ENCODE measurements around the gene CAMK1D.

The CAMK1D gene

DNA sequence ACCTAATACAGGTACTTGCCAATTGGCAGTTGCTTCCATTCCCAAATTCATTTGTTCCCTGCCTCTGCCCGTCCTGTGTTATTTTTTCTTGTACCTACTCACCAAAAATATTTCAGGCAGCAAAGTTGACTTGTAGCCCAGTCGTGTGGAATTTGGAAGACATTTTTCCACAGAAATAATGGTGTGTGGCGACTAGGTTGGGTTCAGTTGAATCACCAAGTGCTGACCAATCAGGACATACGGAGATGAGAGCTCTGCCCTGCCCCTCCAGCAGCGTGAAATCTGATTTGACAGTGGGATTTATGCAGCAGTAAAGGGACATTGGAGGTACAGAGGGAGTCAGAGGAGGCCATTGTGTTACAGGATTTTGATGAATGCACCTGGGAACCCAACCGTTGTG, 435.3 kb downstream of the CAMK1D start:
- TF ChIP-seq, protein P1, sequence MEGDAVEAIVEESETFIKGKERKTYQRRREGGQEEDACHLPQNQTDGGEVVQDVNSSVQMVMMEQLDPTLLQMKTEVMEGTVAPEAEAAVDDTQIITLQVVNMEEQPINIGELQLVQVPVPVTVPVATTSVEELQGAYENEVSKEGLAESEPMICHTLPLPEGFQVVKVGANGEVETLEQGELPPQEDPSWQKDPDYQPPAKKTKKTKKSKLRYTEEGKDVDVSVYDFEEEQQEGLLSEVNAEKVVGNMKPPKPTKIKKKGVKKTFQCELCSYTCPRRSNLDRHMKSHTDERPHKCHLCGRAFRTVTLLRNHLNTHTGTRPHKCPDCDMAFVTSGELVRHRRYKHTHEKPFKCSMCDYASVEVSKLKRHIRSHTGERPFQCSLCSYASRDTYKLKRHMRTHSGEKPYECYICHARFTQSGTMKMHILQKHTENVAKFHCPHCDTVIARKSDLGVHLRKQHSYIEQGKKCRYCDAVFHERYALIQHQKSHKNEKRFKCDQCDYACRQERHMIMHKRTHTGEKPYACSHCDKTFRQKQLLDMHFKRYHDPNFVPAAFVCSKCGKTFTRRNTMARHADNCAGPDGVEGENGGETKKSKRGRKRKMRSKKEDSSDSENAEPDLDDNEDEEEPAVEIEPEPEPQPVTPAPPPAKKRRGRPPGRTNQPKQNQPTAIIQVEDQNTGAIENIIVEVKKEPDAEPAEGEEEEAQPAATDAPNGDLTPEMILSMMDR (IDR thresholded peaks at IDR 0.05; ENCODE audit: unreplicated experiment in 3 of 3) = no peak
- Mint-ChIP-seq H3K4me1 (peaks cover 50% of the 10 kb centered on the region), H3K9me3 (no peaks in the 10 kb centered on the region), H3K36me3 (ENCODE audit: low read depth) (peaks cover 4% of the 10 kb centered on the region), H3K4me3 (peak overlapping the region in 1 of 3 experiments; percentile 34), H3K27ac (peak overlapping the region; percentile 15 to 61 (median 37)), H3K27me3 (ENCODE audit: low read depth) (peaks cover 3% of the 10 kb centered on the region)

DNA sequence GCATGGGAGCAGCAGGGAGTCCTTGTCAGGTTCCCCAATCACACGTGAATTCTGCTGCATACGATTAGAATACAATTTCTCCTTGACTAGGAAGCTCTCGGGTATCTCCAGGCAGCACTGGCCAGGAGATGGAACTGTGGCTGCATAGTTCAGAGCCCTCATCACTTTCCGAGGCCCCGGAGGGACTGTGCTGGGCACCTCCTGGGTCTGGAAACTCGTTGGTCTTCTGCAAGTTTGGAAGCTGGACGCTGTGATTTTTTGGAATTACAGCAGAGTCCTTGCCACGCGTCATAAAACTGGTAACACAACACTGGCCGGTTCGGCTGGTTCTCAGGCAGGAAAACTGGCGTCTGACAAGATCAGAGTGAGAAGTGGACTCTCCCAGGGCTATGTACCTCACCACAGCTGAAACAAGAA, 436.1 kb downstream of the CAMK1D start:
- H3K27me3 Mint-ChIP-seq (ENCODE audit: low read depth) = peaks cover 3% of the 10 kb centered on the region
- peak overlapping the region in 1 of 3 experiments; percentile 15 for H3K4me3 Mint-ChIP-seq
- H3K27ac Mint-ChIP-seq = peak overlapping the region; percentile 28 to 88 (median 61)
- no peaks in the 10 kb centered on the region for H3K9me3 Mint-ChIP-seq
- TF ChIP-seq, protein P1 (IDR thresholded peaks at IDR 0.05; ENCODE audit: unreplicated experiment in 3 of 3) = no peak
- peaks cover 6% of the 10 kb centered on the region for H3K36me3 Mint-ChIP-seq (ENCODE audit: low read depth)
- H3K4me1 Mint-ChIP-seq = peaks cover 47% of the 10 kb centered on the region

DNA sequence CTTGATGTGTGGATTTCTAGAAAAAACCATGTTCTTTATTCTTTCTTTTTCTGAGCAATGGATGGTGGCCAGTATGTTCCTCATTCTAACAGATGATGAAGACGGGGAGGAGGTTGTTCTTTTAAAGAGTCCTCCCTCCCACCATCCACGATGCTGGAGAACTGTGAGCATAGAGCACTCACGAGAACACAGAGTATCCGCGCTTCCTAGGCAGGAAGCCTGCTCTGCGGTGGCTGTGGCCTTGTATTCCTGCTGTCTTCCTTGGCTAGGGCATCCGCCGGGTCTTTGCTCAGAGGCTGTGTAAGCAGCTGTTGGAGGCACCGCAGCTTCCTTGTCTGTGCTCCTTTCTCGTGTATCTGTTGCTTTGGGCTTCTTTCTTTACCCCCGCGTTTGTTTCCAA, 437.9 kb downstream of the CAMK1D start:
- H3K4me1 Mint-ChIP-seq = peaks cover 30% of the 10 kb centered on the region
- H3K4me3 Mint-ChIP-seq = no peak overlapping the region
- H3K27me3 Mint-ChIP-seq (ENCODE audit: low read depth) = no peaks in the 10 kb centered on the region
- peak overlapping the region in 2 of 3 experiments; percentile 10 to 61 for H3K27ac Mint-ChIP-seq
- TF ChIP-seq, protein P1 (IDR thresholded peaks at IDR 0.05; ENCODE audit: unreplicated experiment in 3 of 3) = no peak
- H3K36me3 Mint-ChIP-seq (ENCODE audit: low read depth) = peaks cover 8% of the 10 kb centered on the region
- H3K9me3 Mint-ChIP-seq = no peaks in the 10 kb centered on the region

DNA sequence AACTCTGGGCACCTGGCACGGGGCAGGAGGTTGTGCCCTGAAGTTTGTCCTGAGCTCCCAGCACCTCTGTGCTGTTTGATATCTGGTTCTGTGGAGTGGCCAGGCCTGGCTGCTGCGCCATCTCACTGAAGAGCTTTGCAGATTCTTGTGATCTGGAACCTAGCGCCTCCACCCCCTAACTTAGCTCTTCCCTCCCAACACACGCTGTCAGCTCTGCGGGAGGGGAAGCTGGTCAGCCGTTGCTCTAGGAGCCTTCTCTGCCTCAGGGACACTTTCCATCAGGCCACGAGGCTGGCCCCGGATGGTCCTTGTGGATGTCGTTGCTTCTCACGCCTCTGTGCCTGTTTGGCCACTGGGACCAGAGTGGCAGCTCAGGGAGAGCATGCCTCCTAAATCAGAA, 438.9 kb downstream of the CAMK1D start:
- peaks cover 8% of the 10 kb centered on the region for H3K36me3 Mint-ChIP-seq (ENCODE audit: low read depth)
- H3K4me3 Mint-ChIP-seq = no peak overlapping the region
- H3K27ac Mint-ChIP-seq = peak overlapping the region in 2 of 3 experiments; percentile 43 to 52
- peaks cover 22% of the 10 kb centered on the region for H3K4me1 Mint-ChIP-seq
- TF ChIP-seq, protein P1 (IDR thresholded peaks at IDR 0.05; ENCODE audit: unreplicated experiment in 3 of 3) = no peak
- H3K27me3 Mint-ChIP-seq (ENCODE audit: low read depth) = no peaks in the 10 kb centered on the region
- no peaks in the 10 kb centered on the region for H3K9me3 Mint-ChIP-seq

DNA sequence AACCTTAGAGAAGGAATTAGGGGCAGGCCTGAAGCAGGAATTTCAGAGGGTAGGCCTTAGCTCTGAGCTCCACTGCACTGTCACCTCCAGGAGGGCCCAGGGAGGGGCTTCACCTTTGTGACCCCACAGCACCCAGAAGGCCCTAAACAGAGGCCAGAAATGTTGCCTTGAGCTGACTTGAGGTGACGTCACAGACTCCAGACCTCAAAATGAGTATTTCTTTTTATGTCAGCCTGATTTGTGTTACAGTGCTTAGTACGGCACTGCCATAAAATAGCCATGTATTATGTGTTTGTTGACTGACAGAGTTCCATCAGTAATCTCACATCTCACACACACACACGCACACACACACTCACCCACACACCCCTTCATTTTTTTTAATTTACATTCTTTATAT, 440.9 kb downstream of the CAMK1D start:
- Mint-ChIP-seq H3K4me1 (peaks cover 22% of the 10 kb centered on the region), H3K9me3 (no peaks in the 10 kb centered on the region), H3K36me3 (ENCODE audit: low read depth) (peaks cover 14% of the 10 kb centered on the region), H3K27me3 (ENCODE audit: low read depth) (no peaks in the 10 kb centered on the region), H3K27ac (no peak overlapping the region), H3K4me3 (no peak overlapping the region)
- TF ChIP-seq, protein P1 (IDR thresholded peaks at IDR 0.05; ENCODE audit: unreplicated experiment in 3 of 3) = no peak

DNA sequence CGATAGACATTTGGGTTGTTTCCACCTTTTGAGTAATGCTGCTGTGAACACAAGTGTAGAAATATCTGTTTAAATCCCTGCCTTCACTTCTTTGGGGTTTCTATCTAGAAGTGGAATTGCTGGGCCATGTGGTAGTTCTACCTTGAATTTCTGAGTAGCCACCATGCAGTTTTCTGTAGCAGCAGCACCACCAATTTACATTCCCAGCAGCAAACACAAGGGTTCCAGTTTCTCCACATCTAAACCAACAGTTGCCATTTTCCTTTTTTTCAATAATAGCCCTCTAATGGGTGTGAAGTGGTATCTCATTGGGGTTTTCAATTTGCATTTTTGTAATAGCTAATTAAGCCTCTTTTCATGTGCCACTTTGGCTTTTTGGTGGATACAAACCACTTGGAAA, 442.4 kb downstream of the CAMK1D start:
- H3K4me3 Mint-ChIP-seq = no peak overlapping the region
- H3K9me3 Mint-ChIP-seq = no peaks in the 10 kb centered on the region
- no peaks in the 10 kb centered on the region for H3K27me3 Mint-ChIP-seq (ENCODE audit: low read depth)
- peaks cover 30% of the 10 kb centered on the region for H3K4me1 Mint-ChIP-seq
- TF ChIP-seq, protein P1 (IDR thresholded peaks at IDR 0.05; ENCODE audit: unreplicated experiment in 3 of 3) = no peak
- no peak overlapping the region for H3K27ac Mint-ChIP-seq
- H3K36me3 Mint-ChIP-seq (ENCODE audit: low read depth) = peaks cover 14% of the 10 kb centered on the region
